ENCODE results near the gene FOCAD.

GRCh38 chr9:20649381-20649780 is 34.7 kb upstream of the FOCAD start:
- no peak for TF ChIP-seq CTCF (IDR thresholded peaks at IDR 0.05; ENCODE audit: low read depth, low read length, poor library complexity, severe bottlenecking)
- no peak for TF ChIP-seq EZH2phosphoT487 (IDR thresholded peaks at IDR 0.05; ENCODE audit: borderline replicate concordance, low read length)

Data from DOHH2 (cell line).